GM18499 (cell line): ENCODE results near the gene FAM185A.
"Not testable (repeated sequence)": the region's sequence is repeated elsewhere in the genome, so short reads cannot be mapped to it uniquely, and the experiment has no call there.

Experiments
- ATAC-seq: cut with Tn5 transposase; IDR thresholded peaks from one replicate; pipeline ENCODE4 v1.9.1; 2021; ENCODE audit warnings: moderate number of reproducible peaks; ENCODE audit not compliant: insufficient read depth, unreplicated experiment

FAM185A gene

DNA sequence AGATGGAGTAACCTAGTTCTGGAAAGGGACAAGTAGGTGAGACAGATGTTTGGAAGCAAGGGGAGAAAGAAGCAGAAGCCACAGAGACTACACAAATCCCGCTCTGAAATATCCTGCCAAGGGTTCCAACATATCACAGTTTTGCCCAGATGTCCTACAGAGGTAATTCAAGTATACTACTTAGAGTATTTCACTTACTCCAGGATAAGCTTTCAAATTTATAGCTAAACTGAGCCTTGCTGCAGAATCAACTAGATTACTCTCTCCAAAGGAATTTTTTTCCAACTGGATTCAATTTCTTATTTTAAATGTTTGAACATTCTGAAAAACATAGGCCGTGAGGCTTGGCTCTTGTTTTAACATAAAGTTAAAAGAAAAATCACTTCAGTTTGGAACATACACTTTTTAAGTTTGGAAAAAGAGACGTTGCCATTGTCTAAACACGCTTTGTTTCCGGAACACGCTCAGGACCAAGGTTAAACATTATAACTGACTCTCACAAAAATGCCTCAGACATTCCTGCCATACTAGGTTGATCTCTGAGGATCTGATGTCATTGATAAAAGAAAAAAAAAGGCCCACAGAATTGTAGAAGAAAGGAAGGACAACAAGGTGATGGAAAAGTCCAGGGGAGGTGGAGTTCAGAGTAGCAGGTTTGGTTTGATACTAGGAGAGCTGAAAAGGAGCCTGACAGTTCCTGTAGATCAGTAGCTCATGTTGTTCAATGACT, 74.8 kb downstream of the FAM185A start:
- no peak for ATAC-seq

- no peak for ATAC-seq
Observed at GRCh38 chr7:102828286-102828685, 79.5 kb downstream of the FAM185A start.

GRCh38 chr7:102829075-102829474, 80.3 kb downstream of the FAM185A start:
- ATAC-seq, result no peak

- ATAC-seq, result no peak
Observed at GRCh38 chr7:102830197-102830596, 81.4 kb downstream of the FAM185A start.

GRCh38 chr7:102832674-102833073, 83.9 kb downstream of the FAM185A start:
- no peak for ATAC-seq

GRCh38 chr7:102833343-102833742, 84.5 kb downstream of the FAM185A start:
- no peak for ATAC-seq

DNA sequence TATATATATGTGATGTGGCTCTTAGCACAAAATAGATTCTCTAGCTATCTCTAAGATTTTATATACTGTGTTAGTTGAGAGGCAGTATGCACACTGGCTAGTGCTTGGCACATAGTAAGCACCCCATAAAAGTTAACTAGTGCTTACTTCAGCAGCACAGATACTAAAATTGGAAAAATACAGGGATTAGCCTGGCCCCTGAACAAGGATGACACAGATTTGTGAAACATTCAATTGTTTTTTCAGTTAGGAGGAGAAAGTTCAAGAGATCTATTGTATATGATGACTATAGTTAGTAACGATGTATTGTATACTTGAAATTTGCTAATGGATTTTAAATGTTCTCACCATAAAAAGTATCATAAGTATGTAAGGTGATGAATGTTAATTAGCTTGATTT, 85.7 kb downstream of the FAM185A start:
- no peak for ATAC-seq

DNA sequence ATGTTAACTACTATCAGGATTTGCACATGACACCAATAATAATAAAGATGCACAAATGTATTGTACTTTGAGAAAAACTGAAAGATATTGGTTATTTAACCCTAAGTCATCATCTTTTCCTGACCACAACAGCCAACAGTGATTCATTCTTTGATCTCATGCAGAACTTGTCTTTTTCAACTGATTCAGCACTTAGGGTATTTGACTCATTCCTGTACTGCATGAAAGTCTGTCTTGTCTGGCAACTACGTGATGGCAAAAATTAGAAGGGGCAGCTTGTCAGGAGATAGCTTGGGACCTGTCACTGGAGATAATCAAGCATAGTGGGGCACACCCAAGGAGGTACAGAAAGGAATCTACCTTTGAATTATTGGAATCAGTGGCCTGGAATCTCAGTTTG, 86.2 kb downstream of the FAM185A start:
- ATAC-seq, result peak; percentile 96

DNA sequence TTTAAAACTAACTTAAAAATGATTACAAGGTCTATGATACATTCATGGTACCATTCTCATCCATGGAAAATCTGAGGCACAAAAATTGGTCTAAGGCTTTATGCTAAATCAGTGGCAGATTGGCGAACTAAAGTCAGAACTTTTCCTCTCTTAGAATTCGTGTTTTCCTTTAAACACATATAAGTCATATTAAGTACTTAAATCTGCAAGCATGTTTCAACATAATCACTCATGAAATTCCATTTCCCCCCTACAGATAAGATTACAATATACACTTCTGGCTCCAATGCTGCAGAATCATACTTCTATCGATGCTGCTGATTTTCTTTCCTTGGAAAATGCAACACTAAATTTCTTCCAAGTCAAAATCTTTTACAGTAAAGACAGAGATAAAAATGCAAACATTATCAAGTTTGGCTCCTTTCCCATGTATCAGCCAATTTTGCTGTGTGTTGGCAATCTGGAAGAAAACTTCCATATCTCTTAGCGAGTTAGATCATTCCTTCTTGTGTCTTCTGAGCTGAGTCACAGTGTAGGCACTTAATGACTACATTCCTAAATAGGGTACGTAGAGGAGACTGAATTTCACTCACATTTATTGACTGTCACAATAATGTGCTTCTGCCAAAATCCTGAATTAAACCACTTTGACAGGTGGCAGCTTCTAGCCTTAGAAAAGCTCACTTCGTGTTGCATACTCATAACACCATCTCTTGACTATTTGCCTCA, 87.6 kb downstream of the FAM185A start:
- no peak for ATAC-seq

GRCh38 chr7:102836977-102837376, 88.2 kb downstream of the FAM185A start:
- ATAC-seq, result no peak

DNA sequence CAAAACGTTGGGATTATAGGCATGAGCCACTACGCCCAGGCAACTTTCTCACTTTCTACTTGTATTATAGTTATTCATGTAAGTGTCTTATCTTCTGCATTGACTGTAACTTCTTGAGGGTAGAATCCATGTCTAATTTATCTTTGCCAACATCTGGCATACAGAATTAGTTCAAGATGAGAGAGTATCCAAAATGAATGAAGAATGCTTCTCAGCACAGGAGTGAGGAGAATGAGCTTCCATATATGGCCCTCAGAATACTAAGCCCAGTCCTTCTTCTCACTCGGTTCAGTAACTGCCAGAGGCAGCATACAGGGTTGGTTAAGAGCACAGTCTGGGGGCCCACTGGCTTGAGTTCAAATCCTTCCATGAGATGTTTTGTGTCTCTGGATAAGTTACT, 89.0 kb downstream of the FAM185A start:
- no peak for ATAC-seq

GRCh38 chr7:102838572-102839101, 89.8 kb downstream of the FAM185A start:
- ATAC-seq, result not testable (repeated sequence)

DNA sequence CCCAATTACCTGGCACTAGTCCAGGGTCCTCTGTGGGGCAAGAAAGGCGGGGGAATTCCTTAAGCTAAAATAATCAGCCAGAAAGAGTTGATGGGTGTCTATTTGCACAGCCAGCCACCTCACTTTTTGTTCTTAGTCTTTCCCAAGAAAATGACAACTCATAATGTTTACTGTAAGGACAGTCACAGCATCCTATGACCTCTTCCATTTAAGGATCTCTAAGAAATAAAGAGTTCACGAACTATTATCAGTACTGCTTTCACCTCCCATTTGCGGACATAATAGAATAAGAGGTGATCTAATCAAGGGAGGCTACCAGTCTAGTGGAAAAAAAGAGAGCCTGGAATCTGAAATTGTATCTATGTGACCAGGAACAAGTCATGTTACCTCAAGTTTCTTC, 91.6 kb downstream of the FAM185A start:
- no peak for ATAC-seq

DNA sequence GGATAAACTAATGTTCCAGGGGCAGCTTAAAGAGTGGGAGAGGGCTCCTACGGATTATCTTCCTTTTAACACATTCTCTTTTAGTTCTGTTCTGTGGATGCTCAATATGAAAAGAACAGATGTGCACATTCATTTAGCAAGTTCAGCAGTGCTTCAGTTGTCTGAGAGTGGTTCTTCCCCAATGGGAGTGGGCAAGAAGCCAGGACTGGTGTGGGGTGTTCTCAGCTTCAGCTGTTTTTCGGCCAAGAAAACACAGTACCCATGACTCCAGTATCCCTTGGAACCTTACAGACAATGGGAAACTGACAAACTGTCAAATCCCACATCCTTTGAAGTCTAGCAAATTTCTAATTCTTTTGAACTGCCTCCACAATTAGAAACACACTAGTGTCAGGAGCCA, 92.5 kb downstream of the FAM185A start:
- no peak for ATAC-seq

DNA sequence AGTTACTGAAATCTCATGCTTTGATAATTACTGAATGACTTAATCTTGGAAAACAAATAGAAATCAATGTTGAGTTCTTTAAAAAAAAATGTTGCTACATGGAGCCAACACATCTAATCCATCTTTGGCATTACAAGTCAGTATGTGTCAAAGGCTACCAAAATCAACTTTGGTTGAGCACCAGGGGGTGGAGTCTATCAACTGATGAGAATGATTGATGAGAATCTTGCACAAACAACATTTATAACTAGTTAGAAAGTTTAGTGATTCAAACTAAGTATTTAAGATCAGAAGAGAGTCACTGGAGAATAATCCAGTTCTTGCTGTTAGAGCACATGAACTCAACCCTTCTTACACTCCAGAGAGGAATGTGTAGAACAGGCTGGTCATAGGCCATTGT, 93.5 kb downstream of the FAM185A start:
- ATAC-seq, result no peak

GRCh38 chr7:102843850-102844249, 95.1 kb downstream of the FAM185A start:
- peak; percentile 82 for ATAC-seq

GRCh38 chr7:102845346-102845745, 96.5 kb downstream of the FAM185A start:
- no peak for ATAC-seq

DNA sequence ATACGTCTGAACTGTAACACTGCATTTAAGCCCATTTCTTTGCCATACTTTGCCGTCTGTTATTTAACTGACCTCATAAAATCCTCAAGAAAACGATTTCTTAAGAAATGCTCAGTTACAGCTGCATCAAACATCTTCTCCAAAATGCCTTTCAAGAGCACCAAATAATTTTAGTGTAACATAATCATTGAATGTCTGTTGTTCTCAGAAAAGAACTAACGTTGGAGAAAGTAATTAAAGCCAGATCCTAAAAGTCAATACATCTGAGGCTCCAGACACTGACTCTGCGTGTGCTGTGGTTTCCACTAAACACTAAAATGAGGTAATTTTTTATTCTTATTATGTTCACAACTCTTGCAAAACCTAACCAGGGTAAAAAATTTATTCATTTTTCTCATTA, 100.3 kb downstream of the FAM185A start:
- ATAC-seq, result no peak

DNA sequence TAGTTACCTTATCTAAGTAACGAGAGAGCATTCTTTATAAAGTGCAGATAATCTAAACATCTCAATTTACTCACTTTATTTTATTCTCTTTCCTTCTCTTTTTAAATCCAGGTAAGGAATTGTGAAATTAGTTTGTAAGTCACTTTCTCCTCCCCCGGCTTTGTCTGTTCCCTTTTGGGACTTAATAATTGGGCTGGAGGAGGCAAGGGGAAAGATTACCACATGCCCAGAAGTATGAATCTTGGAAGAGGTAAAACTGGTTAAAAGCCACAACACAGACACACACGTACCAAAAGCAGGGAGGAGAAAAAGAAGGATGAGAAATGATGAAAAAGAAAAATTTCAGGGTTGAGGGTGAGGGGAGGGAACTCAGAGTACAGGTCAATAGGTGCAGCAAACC, 100.7 kb downstream of the FAM185A start:
- no peak for ATAC-seq

DNA sequence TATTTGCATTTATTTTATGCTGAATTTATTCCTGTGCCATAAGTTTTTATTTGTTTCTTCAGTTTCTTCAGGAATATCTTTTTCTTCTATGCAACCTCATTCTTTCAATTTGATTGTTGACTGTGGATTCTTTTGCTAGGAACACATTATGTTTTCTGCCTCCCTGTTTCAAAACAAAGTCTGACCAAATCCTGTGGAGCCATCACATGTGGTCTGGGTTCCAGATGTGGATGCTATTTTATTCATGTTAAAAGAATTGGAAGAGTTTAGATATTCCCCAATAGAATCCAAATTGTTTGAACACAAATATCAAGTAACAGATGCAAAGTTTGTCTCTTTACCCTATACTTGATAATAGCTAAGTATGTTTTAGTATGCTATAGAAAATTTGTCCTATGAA, 107.2 kb downstream of the FAM185A start:
- ATAC-seq, result no peak
